PC-9 (cell line): ENCODE data around the gene RSPH9. TPM values are rescaled to one million over a fixed set of nuclear protein-coding genes. Genes with fewer than 3 reads are reported as not detected.

Experiments
- BruUV-seq: library from RNA; stranded (reverse); fragments of 400-500 nt; replicated peaks from 2 replicates; lab custom pipeline; 2021; lab: Mats Ljungman, UMichigan
- CTCF ChIA-PET: fragments of 300-600 bp; sonication (Branson Sonifier 250); formaldehyde crosslinking; loops from one replicate; lab custom pipeline; 2022; ENCODE audit warnings: antibody characterized with exemption; lab: Charles Lee
- POLR2A ChIA-PET: fragments of 300-600 bp; sonication (Branson Sonifier 250); formaldehyde crosslinking; loops from one replicate; lab custom pipeline; 2022; ENCODE audit warnings: antibody characterized with exemption; ENCODE audit not compliant: unreplicated experiment; lab: Charles Lee
- DNase-seq, 2 experiments: peaks; one replicate each; pipeline versions ENCODE4 v3.0.0 to v3.0.0-alpha.2; 2015 to 2022; ENCODE audit warnings: mixed read lengths in 1 of 2
- H2AFZ ChIP-seq: fragments of 200-600 bp; sonication (generic); 2 replicates; pipeline ENCODE4 v1.8.1; 2017; ENCODE audit warnings: antibody characterized with exemption
- H3F3A ChIP-seq: fragments of 200-600 bp; sonication (generic); 2 replicates; pipeline ENCODE4 v1.8.1; 2017; ENCODE audit warnings: antibody characterized with exemption, mild to moderate bottlenecking, low read depth; ENCODE audit not compliant: insufficient read depth
- H3K27ac ChIP-seq: fragments of 200-600 bp; sonication (generic); 2 replicates; pipeline ENCODE4 v1.6.1; 2016; ENCODE audit warnings: mixed run types
- H3K27me3 ChIP-seq: fragments of 200-600 bp; sonication (generic); 2 replicates; pipeline ENCODE4 v1.6.1; 2016; ENCODE audit warnings: low read depth, mixed run types; ENCODE audit not compliant: insufficient read depth
- H3K36me3 ChIP-seq: fragments of 200-600 bp; sonication (generic); 2 replicates; pipeline ENCODE4 v1.6.1; 2016; ENCODE audit warnings: low read depth, mixed run types
- H3K4me1 ChIP-seq: fragments of 200-600 bp; sonication (generic); replicated peaks from 2 replicates; pipeline ENCODE4 v1.6.1; 2016; ENCODE audit warnings: mixed run types; ENCODE audit not compliant: insufficient read depth
- H3K4me2 ChIP-seq: fragments of 200-600 bp; sonication (generic); 2 replicates; pipeline ENCODE4 v1.6.1; 2017; ENCODE audit warnings: mixed run types
- H3K4me3 ChIP-seq: fragments of 200-600 bp; sonication (generic); 2 replicates; pipeline ENCODE4 v1.6.1; 2016; ENCODE audit warnings: mixed run types
- H3K79me2 ChIP-seq: fragments of 200-600 bp; sonication (generic); 2 replicates; pipeline ENCODE4 v1.6.1; 2017; ENCODE audit warnings: low read depth, mixed run types
- H3K9me2 ChIP-seq: fragments of 200-600 bp; sonication (generic); 2 replicates; pipeline ENCODE4 v1.8.1; 2017; ENCODE audit warnings: mild to moderate bottlenecking; ENCODE audit not compliant: insufficient read depth
- H3K9me3 ChIP-seq: fragments of 200-600 bp; sonication (generic); 2 replicates; pipeline ENCODE4 v1.8.1; 2016; ENCODE audit warnings: low read depth; ENCODE audit not compliant: insufficient read depth
- H4K20me1 ChIP-seq: fragments of 200-600 bp; sonication (generic); 2 replicates; pipeline ENCODE4 v1.8.1; 2017; ENCODE audit not compliant: insufficient read depth
- EZH2 ChIP-seq: fragments of 200-600 bp; sonication (generic); IDR thresholded peaks from 2 replicates; pipeline ENCODE4 v1.8.0; 2017; ENCODE audit warnings: antibody characterized with exemption, low read depth
- intact Hi-C: fragments of 100-400 bp; cut with micrococcal nuclease; formaldehyde crosslinking; loops from one replicate; pipeline ENCODE4 v1.10.0; 2022; ENCODE audit not compliant: unreplicated experiment
- total RNA-seq: library from RNA; stranded (reverse); gene quantifications from 2 replicates; pipeline ENCODE4 v1.2.3, GENCODE V29; 2021
- TF ChIP-seq, protein P1 (sequence below): fragments of 200-600 bp; sonication (generic); conservative IDR thresholded peaks from 2 replicates; pipeline ENCODE4 v1.6.1; 2017; ENCODE audit warnings: mixed run types, antibody characterized with exemption, mild to moderate bottlenecking, moderate library complexity

The RSPH9 gene
- total RNA-seq, 1 experiment from 2014 or later: not detected

DNA sequence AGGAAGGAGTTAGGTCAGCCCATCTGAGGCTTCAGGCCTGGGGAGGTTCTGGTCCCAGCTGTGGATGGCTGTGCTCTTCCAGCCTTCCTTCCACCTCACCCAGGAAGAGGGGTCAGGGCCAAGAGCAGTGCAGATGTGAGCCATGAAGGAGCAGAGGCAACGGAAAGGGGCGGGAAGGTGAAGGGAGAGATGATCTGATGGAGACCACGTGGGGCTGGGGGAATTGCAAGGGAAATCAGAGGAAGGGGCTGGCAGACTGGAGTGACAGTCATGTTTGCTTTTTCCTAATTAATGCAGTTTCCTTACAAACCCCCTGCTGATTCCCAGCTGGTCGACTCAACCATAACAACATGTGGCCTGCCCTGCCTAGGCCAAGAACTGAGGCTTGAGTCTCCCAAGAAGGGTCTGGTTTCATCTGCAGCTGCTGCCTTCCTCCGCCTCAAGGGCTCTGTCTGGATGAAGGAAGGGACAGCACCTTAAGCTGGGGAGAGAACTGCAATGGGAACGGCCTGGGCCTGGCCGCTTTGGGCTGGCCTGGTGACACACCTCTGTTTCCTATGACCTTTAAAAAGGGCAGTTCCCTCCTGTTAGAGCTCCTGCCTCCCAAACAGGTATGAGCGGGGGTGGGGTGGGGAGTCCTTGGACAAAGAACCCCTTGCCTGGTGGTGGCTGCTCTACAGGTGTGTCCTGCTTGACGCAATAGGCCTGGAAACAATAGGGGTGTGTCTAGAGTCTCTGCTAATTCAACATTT lies 50.6 kb downstream of the RSPH9 start:
- ChIA-PET POLR2A (interaction anchor here (0.6 to 0.7 kb wide), 5 partner anchors 7 to 363 kb away, joined by 3 to 11 read pairs (median 6); no protein-coding TSS in a partner anchor), CTCF (interaction anchor here (0.9 kb wide), 1 partner anchor 79 kb away, joined by 7 read pairs; no protein-coding TSS in a partner anchor)
- Histone ChIP-seq H4K20me1 (no peaks in the 10 kb centered on the region), H3K27me3 (no peaks in the 10 kb centered on the region), H3K4me1 (peaks cover 48% of the 10 kb centered on the region), H3K27ac (peak overlapping the region; percentile 37), H3K9me2 (no peaks in the 10 kb centered on the region), H3F3A (peaks cover 21% of the 10 kb centered on the region; the same call in 1 of the 2 replicates), H3K36me3 (no peaks in the 10 kb centered on the region), H3K4me3 (no peak overlapping the region), H3K79me2 (no peaks in the 10 kb centered on the region), H2AFZ (no peak overlapping the region), H3K4me2 (peak overlapping the region; percentile 40), H3K9me3 (no peaks in the 10 kb centered on the region)
- peak; percentile 72 to 78 for DNase-seq
- intact Hi-C loops: no loop called here
- no TSS peak for BruUV-seq
- TF ChIP-seq, protein P1, sequence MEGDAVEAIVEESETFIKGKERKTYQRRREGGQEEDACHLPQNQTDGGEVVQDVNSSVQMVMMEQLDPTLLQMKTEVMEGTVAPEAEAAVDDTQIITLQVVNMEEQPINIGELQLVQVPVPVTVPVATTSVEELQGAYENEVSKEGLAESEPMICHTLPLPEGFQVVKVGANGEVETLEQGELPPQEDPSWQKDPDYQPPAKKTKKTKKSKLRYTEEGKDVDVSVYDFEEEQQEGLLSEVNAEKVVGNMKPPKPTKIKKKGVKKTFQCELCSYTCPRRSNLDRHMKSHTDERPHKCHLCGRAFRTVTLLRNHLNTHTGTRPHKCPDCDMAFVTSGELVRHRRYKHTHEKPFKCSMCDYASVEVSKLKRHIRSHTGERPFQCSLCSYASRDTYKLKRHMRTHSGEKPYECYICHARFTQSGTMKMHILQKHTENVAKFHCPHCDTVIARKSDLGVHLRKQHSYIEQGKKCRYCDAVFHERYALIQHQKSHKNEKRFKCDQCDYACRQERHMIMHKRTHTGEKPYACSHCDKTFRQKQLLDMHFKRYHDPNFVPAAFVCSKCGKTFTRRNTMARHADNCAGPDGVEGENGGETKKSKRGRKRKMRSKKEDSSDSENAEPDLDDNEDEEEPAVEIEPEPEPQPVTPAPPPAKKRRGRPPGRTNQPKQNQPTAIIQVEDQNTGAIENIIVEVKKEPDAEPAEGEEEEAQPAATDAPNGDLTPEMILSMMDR: no peak
- TF ChIP-seq EZH2: no peak

DNA sequence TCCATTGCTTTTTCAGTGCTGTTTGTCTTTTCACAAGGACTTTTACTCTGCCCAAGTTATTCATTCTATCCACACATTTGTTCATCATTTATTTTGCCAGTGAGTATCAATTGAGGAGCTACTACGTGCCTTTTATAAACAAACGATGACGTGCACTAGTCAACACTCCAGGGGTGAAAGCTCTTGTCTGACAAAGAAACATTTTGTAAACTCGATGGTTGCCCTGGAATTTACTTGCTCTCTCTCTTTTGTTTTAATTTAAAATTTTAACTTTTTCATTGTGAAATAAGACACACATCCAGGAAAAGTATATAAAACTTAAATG lies 51.1 kb downstream of the RSPH9 start:
- CTCF ChIA-PET: interaction anchor here (0.9 kb wide), 1 partner anchor 78 kb away, joined by 7 read pairs; no protein-coding TSS in a partner anchor
- Histone ChIP-seq H3K79me2 (no peaks in the 10 kb centered on the region), H3K9me2 (no peaks in the 10 kb centered on the region), H3K4me2 (peak overlapping the region; percentile 40), H4K20me1 (no peaks in the 10 kb centered on the region), H3K4me3 (no peak overlapping the region), H2AFZ (no peak overlapping the region), H3K27ac (peak overlapping the region; percentile 37; the same call in 1 of the 2 replicates), H3K27me3 (no peaks in the 10 kb centered on the region), H3K36me3 (no peaks in the 10 kb centered on the region), H3K9me3 (no peaks in the 10 kb centered on the region), H3F3A (peaks cover 22% of the 10 kb centered on the region; the same call in 1 of the 2 replicates), H3K4me1 (peaks cover 53% of the 10 kb centered on the region)
- no peak for DNase-seq
- POLR2A ChIA-PET: interaction anchor here (0.6 to 0.7 kb wide), 3 partner anchors 8 to 250 kb away, joined by 3 to 6 read pairs (median 4); no protein-coding TSS in a partner anchor
- no TSS peak for BruUV-seq
- intact Hi-C loops: no loop called here
- TF ChIP-seq EZH2: no peak
- TF ChIP-seq, protein P1: no peak

DNA sequence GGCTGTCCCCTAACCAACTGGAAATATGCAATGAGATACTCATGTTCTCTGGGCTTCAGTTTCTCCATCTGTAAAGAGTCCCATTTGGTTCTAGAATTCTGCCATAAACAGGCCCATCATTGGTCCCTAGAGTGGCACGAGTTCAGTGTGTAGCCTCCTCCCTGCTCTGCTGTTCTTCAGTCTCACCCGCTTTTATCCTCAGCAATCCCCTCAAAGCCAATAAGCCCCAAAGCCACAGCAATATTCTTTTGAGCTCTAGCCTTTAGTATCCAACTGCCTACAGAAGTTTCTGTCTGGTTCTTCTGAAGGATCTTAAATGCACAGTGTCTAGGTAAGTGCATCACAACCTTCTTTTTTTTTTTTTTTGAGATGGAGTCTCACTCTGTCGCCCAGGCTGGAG lies 52.6 kb downstream of the RSPH9 start:
- peaks cover 68% of the 10 kb centered on the region for H3K4me1 ChIP-seq
- no peaks in the 10 kb centered on the region for H3K27me3 ChIP-seq
- H2AFZ ChIP-seq: no peak overlapping the region
- peaks cover 37% of the 10 kb centered on the region for H3F3A ChIP-seq
- no TSS peak for BruUV-seq
- TF ChIP-seq, protein P1: no peak
- TF ChIP-seq EZH2: no peak
- H3K27ac ChIP-seq: no peak overlapping the region
- ChIA-PET POLR2A (interaction anchor here (0.6 kb wide), 1 partner anchor 10 kb away, joined by 4 read pairs; the partner anchor contains the start of gene MRPS18A), CTCF (no interaction called here)
- no peaks in the 10 kb centered on the region for H3K79me2 ChIP-seq
- no peaks in the 10 kb centered on the region for H4K20me1 ChIP-seq
- no peaks in the 10 kb centered on the region for H3K9me2 ChIP-seq
- no peaks in the 10 kb centered on the region for H3K9me3 ChIP-seq
- no peaks in the 10 kb centered on the region for H3K36me3 ChIP-seq
- intact Hi-C loops: no loop called here
- no peak overlapping the region for H3K4me2 ChIP-seq
- DNase-seq: no peak
- H3K4me3 ChIP-seq: no peak overlapping the region
